Measurements from ENCODE around the gene RAD51B.

Gene RAD51B

GRCh38 chr14:67853715-67854114 lies 34.1 kb downstream of the RAD51B start:
- no peak for DNase-seq (ENCODE audit: low spot score)
- no peak for TF ChIP-seq CTCF (IDR thresholded peaks at IDR 0.05; ENCODE audit: extremely low read depth, missing control alignments)

- DNase-seq (ENCODE audit: low spot score): no peak
- no peak for TF ChIP-seq CTCF (IDR thresholded peaks at IDR 0.05; ENCODE audit: extremely low read depth, missing control alignments)
Measured at GRCh38 chr14:67856827-67857226, 37.2 kb downstream of the RAD51B start.

GRCh38 chr14:67857778-67858350 lies 38.3 kb downstream of the RAD51B start:
- no peak for TF ChIP-seq CTCF (IDR thresholded peaks at IDR 0.05; ENCODE audit: extremely low read depth, missing control alignments)
- no peak for DNase-seq (ENCODE audit: low spot score)

GRCh38 chr14:67859169-67859749 lies 39.7 kb downstream of the RAD51B start:
- no peak for DNase-seq (ENCODE audit: low spot score)
- TF ChIP-seq CTCF (IDR thresholded peaks at IDR 0.05; ENCODE audit: extremely low read depth, missing control alignments): no peak

GRCh38 chr14:67863223-67863622 lies 43.6 kb downstream of the RAD51B start:
- DNase-seq (ENCODE audit: low spot score): no peak
- TF ChIP-seq CTCF (IDR thresholded peaks at IDR 0.05; ENCODE audit: extremely low read depth, missing control alignments): no peak

- DNase-seq (ENCODE audit: low spot score): no peak
- TF ChIP-seq CTCF (IDR thresholded peaks at IDR 0.05; ENCODE audit: extremely low read depth, missing control alignments): no peak
Measured at GRCh38 chr14:67875175-67876006, 55.8 kb downstream of the RAD51B start.

GRCh38 chr14:67879026-67879425 lies 59.4 kb downstream of the RAD51B start:
- DNase-seq (ENCODE audit: low spot score): no peak
- TF ChIP-seq CTCF (IDR thresholded peaks at IDR 0.05; ENCODE audit: extremely low read depth, missing control alignments): no peak

Data from GM20000 (cell line).